HG03378 (cell line): Measurements from ENCODE around the gene SOX10.
"Not testable (repeated sequence)": the region's sequence is repeated elsewhere in the genome, so short reads cannot be mapped to it uniquely, and the experiment has no call there.

Experiments used
- ATAC-seq: cut with Tn5 transposase; IDR thresholded peaks from one replicate; pipeline ENCODE4 v1.9.1; 2021; ENCODE audit warnings: mild to moderate bottlenecking, moderate library complexity; ENCODE audit not compliant: unreplicated experiment

Gene SOX10

DNA sequence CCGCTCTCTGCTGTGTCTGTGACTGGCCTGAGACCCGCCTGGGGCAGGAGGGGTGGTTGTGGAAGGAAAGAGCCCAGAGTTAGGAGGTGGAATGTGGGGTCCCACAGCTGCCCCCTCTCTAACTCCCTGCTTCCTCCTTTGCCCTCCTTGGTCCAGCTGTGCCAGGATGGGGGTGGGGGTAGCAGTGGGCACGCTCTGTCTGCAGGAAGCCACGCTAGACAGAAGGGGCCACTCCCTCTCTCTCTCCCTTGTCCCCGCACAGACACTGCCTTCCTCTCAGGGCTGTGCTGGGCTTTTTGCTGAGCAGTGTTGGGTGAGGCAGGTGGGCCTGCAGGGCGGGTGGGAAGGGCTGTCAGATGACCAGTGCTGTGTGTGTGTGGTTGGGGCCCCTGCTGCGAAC lies 2.0 kb upstream of the SOX10 start:
- ATAC-seq = no peak

DNA sequence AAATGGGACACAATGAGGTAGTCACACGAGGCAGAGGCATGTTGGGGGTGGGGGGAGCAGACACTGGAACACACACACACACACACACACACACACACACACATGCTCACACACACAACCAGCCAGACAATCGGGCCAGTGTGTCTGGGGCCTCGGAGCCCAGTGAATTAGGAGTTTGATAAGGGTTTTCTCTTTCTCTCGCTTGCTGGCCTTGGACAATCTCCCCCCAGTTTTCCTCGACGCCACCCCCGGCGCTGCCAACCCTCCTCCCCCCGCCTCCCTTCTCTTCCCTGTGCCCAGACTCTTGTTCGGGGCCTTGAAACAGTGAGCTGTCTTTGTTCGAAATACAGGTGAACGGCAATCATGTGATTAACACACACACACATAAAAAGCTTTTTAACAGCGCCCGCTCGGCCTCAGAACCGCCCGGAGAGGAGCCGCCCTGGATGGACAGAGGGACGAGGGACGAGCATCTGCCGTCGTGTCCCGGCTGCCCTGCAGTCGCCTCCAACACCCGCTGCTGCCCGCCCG lies 1.5 kb upstream of the SOX10 start:
- no peak for ATAC-seq

DNA sequence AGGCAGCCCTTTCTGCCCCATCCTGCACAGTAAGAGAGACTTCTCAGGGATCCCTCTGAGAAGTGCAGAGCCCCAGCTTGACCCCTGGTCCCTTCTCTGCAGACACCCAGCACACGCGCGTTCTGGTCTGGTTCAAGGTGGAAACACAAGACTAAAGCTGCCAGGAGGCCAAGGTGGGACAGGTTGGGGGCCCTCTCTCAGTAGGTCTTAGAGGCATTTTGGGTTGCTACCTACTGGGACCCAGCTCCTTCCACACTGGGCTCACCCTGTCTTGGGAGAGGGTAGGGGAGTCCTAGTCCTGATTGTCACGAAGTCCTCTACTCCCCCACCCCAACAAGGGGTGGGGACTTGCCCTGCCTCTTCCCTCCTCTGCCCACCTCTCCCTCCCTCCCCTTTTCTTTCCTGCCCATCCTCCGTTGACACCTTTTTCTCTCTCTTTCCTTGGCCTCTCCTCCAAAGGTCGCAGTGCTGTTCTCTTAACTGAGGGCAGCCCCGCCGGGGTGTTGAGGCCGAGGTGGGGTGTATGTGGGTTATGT lies 763 bp upstream of the SOX10 start:
- ATAC-seq = no peak

DNA sequence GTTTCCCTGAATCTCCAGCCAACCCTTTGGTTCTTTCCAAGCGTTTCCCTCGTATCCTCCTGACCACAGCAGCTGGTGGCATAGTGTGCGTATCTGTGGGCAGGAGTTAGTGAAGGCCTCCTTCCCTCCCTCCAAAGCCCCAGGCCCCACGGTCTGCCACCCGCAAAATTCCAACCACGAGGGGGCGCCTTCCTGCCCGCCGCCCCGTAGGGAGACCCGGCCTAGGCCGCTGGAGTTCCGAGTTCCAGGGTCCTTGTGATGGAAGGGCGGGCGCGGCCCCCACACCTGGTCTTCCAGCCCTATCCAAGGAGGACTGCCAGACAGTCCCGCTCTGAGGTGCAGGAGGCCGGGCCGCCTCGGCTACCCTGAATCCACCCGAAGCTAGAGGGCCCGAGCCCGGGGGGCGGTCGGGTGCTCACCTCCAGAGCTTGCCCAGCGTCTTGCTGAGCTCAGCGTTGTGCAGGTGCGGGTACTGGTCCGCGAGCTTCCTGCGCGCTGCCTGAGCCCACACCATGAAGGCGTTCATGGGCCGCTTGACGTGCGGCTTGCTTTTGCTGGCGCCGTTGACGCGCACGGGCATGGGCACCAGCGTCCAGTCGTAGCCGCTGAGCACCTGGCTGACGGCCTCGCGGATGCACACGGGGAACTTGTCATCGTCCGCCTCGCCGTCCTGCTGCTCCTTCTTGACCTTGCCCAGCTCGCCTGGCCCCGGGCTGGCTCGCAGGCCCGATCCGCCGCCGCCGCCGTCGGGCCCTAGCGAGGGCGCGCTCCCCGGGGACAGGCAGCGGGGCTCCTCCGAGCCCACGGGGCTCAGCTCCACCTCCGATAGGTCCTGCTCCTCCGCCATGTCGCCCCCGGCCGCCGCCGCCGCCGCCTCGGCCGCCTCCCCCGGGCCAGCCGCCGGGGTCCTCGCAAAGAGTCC lies 1.2 kb downstream of the SOX10 start:
- no peak for ATAC-seq

DNA sequence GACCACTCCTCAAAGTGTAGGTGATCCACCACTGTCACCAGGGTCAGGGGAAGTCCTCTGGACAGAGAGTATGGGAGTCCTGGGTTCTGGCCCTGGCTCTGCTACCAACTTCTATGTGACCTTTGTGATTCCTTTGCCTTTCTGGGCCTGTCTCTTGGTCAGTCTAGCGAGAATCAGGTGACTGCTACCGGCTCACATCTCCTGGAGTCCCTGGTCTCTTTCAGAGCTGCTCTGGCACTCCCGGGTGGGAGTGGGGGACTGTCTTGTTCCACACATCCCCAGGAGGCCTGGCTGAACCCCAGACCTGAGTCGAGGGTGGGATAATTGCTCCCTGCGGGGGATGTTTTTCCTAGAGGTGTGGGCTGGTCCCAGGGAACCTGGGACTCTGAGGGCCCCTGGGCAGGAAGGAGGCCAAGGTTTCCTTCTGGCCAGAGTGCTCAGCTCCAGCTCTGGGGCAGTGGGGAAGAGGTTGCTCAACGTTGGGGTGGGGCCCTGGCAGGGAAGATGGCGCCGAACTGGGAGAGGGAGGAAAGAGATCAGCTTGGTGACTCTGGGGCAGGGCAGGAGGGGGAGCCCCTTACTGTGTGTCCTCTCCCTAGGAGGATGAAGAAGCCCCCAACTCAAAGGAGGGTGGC lies 2.1 kb downstream of the SOX10 start:
- ATAC-seq = no peak

DNA sequence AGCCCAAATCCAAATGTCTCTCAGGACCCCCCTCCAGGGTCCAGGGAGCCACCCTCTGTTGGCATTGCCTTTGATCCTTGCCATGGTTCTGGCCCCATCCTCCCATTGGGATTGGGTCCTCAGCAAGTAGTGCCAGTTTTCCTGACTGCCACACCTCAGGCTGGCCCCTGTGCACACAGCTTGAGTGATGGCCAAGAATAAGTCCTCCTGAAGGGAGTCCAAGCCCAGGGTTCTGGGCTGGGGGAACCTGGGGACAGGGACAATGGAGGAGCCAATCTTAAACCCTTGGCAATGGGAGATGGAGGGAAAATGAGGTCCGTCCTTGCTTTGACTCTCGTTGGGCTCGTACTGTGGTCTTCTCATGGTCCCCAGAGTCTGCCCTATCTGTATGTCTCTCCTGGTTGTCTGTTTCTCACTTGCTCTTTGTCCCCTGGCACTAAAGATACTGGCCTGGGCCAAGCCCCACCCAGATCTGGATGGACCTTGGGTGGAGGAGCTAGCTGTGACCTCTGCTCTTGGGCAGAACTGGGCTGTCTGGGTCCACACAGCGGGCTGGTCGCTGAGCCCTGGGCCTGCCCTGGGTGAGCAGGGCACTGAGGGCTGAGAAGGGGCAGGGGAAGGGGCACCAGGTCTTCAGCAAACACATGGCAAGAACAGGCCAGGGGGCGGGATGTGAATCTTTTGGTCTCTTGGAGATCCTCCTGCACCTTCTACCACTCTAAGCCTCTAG lies 2.9 kb downstream of the SOX10 start:
- ATAC-seq = no peak

DNA sequence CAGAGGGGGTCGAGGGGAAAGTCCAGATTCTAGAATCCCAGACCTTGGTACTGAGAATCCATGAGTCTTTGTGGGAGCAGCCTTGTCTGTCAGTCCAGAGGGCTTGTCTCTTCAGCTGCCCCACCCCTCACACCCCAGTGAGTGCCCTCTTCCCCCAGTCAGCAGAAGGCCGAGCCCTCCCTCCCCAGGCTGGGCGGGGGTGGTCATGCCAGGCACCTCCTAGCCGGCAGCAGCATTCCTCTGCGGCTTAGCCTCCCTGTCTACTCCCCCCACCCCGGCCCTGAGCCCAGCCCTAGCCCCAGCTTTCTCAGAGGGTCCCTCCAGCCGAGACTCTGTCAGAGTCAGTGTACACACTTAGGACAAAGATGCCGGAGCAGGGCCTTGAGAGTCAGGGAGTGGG lies 4.6 kb downstream of the SOX10 start:
- ATAC-seq = no peak

DNA sequence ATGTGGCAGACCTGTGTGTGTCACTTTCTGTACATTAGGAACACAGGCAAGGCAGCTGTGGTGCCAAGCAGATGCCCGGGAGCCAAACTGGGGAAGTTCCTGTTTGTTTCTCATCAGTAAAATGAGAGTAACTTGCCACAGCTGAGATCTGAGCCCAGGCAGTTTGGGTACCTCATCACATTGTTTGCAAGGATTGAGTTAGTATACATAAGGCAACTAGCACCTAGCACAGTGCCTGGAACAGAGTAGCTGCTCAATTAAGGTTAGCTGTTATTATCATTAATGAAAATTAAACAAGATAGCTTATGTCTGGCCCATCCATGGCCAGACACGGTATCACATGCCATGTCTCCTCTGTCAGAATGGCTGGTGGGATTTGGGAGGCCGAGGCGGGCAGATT lies 7.8 kb downstream of the SOX10 start:
- no peak for ATAC-seq

DNA sequence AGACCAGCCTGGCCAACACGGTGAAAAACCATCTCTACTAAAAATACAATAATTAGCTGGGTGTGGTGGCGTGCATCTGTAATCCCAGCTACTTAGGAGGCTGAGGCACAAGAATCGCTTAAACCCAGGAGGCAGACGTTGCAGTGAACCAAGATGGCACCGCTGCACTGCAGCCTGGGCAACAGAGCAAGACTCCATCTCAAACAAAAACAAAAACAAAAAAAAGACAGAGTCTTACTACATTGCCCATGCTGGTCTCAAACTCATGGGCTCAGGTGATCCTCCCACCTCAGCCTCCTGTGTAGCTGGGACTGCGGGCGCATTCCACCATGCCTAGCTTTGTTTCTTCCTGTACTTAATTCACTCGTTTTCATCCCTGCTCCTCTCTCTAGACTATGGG lies 8.3 kb downstream of the SOX10 start:
- ATAC-seq = not testable (repeated sequence)

DNA sequence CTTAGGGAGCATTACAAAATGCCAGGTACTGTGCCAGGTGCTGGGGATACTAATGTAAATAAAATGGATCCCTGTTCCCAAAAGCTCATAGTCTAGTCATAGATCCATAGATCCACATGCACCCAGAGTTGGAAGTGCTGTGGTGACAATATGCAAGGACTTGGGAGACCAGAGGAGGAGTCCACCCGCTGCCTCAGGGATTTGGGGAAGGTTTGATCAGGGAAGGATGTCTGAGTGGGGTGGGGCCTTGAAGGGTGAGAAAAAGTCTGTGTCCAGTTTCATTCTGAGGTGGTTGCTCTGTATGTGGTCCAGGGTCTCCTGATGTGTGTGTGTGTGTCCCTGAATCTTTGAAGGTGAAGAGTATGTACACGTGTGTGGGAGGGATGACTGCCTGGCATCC lies 9.2 kb downstream of the SOX10 start:
- no peak for ATAC-seq

DNA sequence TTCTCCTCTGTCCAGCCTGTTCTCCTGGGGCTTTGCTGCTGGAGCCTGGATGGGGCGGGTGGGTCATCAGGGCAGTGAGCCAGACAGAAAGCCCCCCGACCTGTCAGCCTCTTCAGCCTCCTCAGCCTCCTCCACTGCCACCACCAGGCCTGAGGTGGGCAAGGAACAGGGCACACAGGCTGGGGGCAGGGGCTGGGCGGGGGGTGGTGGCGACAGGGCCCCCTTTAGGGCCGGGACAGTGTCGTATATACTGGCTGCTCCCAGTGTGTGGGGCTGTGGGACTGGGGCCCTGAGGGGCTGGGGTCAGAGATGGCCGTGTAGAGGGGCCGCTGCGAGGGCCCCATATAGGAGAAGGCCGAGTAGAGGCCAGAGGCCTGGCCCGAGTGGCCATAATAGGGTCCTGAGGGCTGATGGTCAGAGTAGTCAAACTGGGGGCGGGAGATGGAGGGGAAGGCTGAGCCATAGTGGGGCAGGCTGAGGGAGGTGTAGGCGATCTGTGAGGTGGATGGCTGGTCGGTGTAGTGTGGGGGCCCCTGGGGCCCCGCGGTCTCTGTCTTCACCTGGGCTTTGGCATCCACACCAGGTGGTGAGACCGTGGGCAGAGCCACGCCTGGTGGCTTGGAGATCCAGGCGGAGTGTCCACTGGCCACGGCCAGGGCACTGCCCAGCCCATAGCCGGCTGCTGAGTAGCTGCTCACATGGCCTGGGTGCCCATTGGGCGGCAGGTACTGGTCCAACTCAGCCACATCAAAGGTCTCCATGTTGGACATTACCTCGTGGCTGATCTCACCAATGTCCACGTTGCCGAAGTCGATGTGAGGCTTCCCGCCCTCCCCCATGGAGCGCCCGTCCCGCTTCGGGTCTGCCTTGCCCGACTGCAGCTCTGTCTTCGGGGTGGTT lies 10.8 kb downstream of the SOX10 start:
- no peak for ATAC-seq

DNA sequence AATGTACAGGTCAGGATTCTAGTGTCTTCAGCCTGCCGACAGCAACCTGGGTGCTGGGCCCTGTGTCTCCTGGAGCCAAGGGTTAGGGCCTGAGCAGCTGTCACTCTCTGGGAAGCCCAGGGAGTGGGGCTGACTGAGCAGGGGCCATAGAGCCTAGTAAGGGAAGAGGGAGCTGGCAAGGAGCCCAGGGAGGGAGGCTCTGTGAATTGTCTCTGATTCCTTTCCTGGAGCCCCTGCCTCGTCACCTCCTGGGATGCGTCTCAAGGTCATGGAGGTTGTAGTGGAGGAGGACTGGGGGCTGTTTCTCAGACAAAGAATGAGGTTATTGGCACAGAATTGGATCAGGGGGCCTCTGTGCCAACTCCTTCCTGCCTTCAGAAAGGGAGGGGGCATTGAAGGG lies 11.8 kb downstream of the SOX10 start:
- no peak for ATAC-seq

DNA sequence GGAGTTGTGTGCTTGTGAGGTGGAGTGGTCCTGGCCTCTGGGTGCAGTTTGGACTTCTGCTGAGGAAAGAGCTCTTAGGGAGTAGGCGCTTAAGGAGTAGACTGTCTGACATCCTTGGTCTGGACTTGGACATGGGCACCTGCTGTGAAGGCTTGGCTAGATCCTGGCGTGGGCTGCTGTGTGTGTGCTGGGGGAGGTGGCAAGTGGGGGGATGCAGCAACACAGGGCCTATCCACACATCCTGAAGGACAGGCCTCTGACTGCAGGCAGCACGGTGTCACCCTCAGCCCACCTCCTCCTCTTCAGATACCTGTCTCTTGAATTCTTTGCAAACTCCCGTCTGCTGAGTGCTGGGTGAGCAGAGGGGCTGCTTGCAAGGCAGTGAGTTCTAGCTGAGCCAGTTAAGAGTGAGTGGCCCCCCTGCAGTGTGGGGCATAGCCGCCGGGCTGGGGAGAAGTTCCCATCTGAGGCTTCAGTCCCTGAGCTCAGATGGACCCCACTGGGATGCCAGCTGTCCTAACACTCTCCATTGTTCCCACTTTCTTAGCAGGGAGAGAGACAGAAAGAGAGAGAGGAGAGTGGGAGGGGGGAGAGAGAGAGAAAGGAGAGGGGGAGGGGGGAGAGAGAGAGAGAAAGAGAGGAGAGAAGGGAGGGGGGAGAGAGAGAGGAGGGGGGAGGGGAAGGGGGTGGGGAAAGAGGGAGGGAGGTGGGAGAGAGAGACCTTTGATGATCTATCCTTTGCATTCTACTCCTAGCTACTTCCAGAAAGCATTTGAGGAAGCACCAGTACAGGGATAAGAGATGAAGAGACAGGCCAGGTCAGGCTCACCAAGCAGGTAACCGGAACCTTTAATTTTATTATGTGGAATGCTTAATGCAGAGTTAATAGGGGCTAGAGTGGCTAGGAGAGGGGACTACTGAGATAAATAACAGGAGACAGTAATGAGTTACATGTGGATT lies 12.6 kb downstream of the SOX10 start:
- no peak for ATAC-seq

DNA sequence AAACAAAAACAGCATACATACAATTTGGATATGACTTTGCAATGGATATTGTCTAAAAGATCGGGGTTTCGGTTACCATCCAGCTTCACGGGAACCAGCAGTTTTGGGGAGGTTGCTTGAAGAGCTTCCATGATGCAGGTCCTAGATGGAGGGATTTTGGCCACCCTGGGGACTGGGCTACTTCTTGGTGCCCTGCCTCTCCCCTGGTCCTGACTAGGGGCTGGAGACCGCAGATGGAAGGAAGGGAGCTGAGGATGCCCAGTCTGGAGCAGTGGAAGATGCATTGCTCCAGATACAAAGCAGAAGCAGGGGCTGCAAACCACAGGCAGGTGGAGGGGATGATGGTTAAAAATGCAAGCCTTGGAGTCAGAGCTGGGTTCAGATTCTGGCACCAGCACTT lies 13.5 kb downstream of the SOX10 start:
- no peak for ATAC-seq

DNA sequence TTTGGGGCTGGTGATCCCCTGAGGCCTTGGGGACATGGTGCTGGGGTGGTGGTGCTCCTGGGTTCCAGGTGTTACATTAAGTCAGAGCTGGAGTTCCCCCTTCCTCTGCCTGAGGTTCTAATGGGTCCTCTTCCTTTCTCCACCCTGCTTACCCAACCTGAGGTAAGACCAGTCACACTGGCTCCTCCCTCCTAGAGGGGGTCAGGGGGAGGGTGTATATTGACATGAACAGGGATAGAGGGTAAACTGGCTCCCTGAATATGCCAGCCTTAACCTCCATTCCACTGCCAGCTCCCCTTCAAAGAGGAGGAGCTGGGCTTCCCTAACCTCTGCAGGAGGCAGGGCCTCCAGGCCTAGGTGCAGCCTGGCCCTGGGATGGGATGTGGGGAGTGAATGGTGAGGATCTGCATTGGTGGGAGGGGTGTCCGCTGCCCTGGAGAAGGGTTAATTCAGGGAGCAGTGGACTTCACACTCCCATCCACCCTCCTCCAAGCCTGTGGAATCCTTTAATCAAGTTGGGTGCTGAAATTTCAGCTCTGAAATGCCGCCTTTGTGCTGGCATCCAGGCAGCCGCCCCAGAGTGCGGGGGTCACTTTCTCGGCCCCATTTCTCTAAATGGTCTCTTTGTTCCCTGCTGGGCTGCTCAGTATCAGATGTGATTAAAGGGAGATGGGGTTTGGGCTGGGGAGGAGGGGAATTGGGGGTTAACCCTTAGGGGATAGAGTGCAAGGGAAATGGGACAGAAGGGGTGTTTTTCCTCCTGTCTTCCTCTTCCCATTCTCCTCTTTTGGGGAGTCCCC lies 15.7 kb downstream of the SOX10 start:
- ATAC-seq = no peak

DNA sequence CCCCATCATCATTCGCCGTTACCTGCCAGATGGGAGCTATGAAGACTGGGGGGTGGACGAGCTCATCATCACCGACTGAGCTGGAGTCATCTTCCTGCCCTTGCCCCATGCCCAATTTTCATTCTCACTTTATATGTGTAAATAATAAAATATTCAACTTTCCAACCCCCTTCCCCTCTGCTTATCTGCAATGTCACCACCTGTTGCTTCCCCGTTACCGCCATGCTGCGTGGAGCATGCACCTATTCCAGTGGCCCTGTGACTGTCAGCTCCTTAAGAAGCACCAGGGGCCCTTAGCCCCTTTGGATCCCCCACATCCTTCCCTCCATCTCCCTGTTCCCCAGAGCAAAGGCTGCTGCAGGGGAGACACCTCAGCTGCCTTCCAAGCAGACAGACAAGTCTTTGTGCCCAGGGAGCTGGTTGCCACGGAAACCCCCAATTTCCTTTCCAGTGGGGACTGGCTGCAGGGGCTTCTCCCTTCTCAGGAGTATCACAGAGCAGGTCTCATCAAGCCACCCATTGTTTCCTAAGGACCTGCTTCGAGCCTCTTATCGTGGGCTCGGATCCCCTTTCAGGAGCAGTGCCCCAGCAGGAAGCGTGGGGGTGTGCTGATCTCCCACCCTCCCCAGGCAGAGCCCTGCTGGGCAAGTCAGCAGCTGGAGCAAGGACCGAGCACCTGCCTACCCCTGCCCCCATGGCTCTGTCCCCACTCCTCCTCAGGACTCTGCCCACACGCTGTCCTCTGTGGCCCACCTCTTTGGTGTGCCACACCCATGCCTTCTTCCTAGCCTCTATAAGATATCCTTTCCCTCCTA lies 16.5 kb downstream of the SOX10 start:
- ATAC-seq = no peak

DNA sequence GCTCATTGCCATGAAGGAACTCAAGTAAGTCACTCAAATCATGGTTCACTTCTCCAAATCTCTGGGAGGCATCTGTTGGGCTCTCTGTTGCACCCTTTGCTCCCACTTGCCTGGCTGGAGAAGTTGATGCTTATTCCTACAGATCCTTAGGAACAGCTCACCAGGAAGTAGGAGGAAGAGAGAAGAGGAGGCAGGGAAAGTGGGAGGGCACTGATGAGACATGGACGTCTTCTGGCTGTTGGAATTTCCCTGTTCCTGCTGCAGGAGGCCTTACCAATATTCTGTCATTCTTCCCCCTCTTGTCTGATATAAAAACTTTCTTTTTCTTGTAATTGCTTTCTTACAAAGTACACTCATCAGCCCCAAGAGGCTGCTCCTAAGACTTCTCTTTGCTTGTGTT lies 17.2 kb downstream of the SOX10 start:
- ATAC-seq = no peak
